ENCODE data around the gene XKR7.

XKR7 gene

GRCh38 chr20:31979713-31980426 is 11.9 kb downstream of the XKR7 start:
- Mint-ChIP-seq H3K9me3 (no peaks in the 10 kb centered on the region), H3K27me3 (peaks cover 21% of the 10 kb centered on the region), H3K4me3 (no peak overlapping the region), H3K4me1 (ENCODE audit: low read depth) (no peaks in the 10 kb centered on the region), H3K27ac (no peak overlapping the region), H3K36me3 (ENCODE audit: low read depth) (no peaks in the 10 kb centered on the region)

- Mint-ChIP-seq H3K4me3 (no peak overlapping the region), H3K27ac (no peak overlapping the region), H3K9me3 (no peaks in the 10 kb centered on the region), H3K4me1 (ENCODE audit: low read depth) (no peaks in the 10 kb centered on the region), H3K27me3 (peaks cover 14% of the 10 kb centered on the region), H3K36me3 (ENCODE audit: low read depth) (no peaks in the 10 kb centered on the region)
Measured at GRCh38 chr20:31981784-31982183, 13.8 kb downstream of the XKR7 start.

- Mint-ChIP-seq H3K36me3 (ENCODE audit: low read depth) (no peaks in the 10 kb centered on the region), H3K27ac (no peak overlapping the region), H3K27me3 (peaks cover 9% of the 10 kb centered on the region), H3K4me1 (ENCODE audit: low read depth) (peaks cover 5% of the 10 kb centered on the region), H3K9me3 (no peaks in the 10 kb centered on the region), H3K4me3 (no peak overlapping the region)
Measured at GRCh38 chr20:31984981-31985471, 17.1 kb downstream of the XKR7 start.

- H3K27ac Mint-ChIP-seq: no peak overlapping the region
- H3K9me3 Mint-ChIP-seq: no peaks in the 10 kb centered on the region
- H3K36me3 Mint-ChIP-seq (ENCODE audit: low read depth): no peaks in the 10 kb centered on the region
- no peak overlapping the region for H3K4me3 Mint-ChIP-seq
- peaks cover 5% of the 10 kb centered on the region for H3K4me1 Mint-ChIP-seq (ENCODE audit: low read depth)
- H3K27me3 Mint-ChIP-seq: peaks cover 5% of the 10 kb centered on the region
Measured at GRCh38 chr20:31987744-31988143, 19.8 kb downstream of the XKR7 start.

DNA sequence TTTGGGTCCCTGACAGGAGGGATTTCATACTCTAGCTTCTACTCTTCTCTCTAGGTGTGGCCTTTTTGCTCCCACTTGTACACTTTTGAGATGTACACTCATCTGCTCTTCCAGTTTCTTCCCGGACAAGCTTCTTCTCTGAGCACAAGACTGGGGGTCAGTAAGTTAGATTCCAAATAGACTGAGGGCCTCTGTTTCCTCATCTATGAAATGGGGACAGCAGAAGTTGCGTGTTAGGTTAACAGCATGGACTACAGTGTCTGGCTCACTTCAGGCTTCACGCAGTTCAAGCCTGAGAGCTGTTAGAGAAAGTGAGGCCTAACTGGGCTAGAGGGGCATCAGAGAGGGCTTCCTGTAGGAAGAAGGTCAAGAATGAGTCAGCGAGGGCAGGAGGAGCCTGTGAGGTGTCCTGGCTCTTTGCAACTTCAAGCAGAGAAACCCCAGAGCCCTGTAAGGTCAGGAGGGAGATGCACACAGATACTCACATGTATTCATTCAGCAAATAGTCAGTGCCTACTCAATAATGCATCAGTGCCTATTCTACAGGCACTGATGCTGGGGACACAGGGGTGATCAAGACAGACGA is 20.6 kb downstream of the XKR7 start:
- H3K4me3 Mint-ChIP-seq: no peak overlapping the region
- H3K27ac Mint-ChIP-seq: peak overlapping the region; percentile 38
- H3K27me3 Mint-ChIP-seq: peaks cover 6% of the 10 kb centered on the region
- peaks cover 5% of the 10 kb centered on the region for H3K4me1 Mint-ChIP-seq (ENCODE audit: low read depth)
- H3K9me3 Mint-ChIP-seq: no peaks in the 10 kb centered on the region
- no peaks in the 10 kb centered on the region for H3K36me3 Mint-ChIP-seq (ENCODE audit: low read depth)

DNA sequence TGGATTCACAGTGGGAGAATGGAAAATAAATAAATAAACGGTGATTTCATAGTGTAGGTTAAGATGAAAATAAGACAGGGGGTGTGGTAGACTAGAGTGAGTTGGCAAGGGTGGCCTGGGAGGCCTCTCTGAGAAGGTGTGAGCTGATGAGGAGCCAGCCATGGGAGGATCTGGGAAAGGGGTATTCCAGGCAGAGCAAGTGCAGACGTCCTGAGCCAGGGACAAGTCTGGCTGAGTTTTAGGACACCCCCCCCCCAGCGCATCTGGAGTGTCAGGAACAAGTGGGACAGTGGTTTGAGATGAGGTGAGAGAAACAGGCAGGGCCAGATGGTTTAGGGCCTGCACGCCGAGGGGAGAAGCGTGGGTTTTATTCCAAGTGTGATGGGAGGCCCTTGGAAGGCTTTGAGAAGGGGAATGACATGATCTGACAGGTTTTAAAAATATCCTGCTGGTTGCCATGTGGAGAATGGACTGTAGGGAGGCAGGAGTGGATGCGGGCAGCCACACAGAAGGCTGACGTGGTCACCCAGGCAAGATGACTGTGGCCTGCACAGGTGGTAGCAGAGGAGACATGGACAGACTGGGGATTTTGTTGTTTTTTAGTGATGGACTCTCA is 21.2 kb downstream of the XKR7 start:
- H3K36me3 Mint-ChIP-seq (ENCODE audit: low read depth): no peaks in the 10 kb centered on the region
- H3K27ac Mint-ChIP-seq: no peak overlapping the region
- no peaks in the 10 kb centered on the region for H3K9me3 Mint-ChIP-seq

DNA sequence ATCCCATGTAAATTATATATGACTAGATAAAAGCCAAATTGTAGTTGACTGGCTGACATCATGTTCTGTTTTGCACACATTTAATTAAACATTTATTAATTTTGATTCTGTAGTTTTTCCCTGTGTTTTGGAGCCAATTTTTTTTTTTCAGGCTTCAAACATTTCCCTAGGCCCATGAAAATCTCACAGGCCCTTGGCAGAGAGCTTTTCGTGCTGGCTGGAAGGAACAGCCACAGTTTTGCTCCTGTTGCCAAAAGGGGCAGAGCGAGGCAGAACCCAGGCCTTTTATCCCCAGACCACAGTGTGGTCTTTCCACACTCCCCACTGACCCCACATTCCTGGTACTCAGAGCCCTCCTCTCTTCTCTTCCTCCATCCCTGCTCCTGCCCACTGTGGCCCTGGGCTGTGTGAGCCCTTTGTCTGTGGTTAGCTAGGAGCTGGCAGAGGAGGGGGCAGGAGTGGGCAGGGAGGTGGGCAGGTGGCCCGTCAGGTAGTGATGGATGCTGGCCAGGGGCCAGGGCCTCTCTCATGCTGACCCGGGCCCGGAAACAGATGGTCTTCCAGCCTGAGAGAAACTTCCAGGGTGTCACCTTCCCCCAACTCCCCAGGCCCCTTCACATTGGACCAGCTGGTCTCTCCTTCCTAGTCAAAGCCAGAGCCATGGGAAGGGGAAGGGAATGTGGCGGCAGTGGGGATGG is 22.8 kb downstream of the XKR7 start:
- Mint-ChIP-seq H3K4me1 (ENCODE audit: low read depth) (peaks cover 5% of the 10 kb centered on the region), H3K9me3 (no peaks in the 10 kb centered on the region), H3K36me3 (ENCODE audit: low read depth) (no peaks in the 10 kb centered on the region), H3K4me3 (no peak overlapping the region), H3K27me3 (peaks cover 15% of the 10 kb centered on the region), H3K27ac (no peak overlapping the region)

More for the DNA sequence above, 21.2 kb downstream of the XKR7 start:
- Mint-ChIP-seq H3K27me3 (peaks cover 12% of the 10 kb centered on the region), H3K4me3 (no peak overlapping the region), H3K4me1 (ENCODE audit: low read depth) (peaks cover 5% of the 10 kb centered on the region)

DNA sequence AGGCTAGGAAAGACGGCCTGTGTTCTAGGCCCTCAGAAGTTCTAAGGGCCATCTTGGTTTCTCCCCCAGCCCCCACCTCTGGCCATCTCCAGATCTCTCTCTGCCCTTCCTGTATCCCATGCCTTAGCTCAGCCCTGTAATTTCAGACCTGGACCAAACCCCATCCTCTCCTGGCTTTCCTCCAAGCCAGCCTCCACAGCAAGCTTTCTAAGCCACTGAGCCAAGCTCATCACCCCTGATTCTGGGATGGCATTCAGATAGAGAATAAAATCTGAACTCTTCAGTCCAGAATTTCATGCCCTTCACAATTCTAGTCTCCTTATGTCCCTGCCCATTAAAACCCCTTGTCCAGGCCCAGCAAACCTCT is 23.4 kb downstream of the XKR7 start:
- Mint-ChIP-seq H3K27ac (peak overlapping the region; percentile 46), H3K27me3 (peaks cover 15% of the 10 kb centered on the region), H3K9me3 (no peaks in the 10 kb centered on the region), H3K4me1 (ENCODE audit: low read depth) (peaks cover 5% of the 10 kb centered on the region), H3K36me3 (ENCODE audit: low read depth) (no peaks in the 10 kb centered on the region), H3K4me3 (no peak overlapping the region)

DNA sequence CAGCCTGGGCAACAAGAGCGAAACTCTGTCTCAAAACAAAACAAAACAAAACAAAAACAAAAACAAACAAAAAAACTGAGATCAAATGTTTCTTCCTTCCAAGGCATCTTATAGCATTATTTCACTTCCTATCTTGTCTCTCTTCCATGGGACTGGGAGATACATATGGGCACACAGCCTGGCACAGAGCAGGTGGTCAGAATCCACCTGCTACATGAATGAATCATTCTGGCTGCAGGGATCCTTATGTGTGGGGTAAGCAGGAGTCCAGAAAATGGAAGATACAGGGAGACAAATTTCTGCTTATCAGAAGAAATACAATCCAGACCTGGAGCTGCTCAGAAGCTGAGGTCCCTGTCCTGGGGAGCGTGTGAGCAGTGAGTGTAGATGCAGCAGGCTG is 24.1 kb downstream of the XKR7 start:
- no peak overlapping the region for H3K27ac Mint-ChIP-seq
- H3K36me3 Mint-ChIP-seq (ENCODE audit: low read depth): no peaks in the 10 kb centered on the region
- H3K4me1 Mint-ChIP-seq (ENCODE audit: low read depth): peaks cover 5% of the 10 kb centered on the region
- no peak overlapping the region for H3K4me3 Mint-ChIP-seq
- no peaks in the 10 kb centered on the region for H3K9me3 Mint-ChIP-seq
- peaks cover 21% of the 10 kb centered on the region for H3K27me3 Mint-ChIP-seq

- H3K9me3 Mint-ChIP-seq: no peaks in the 10 kb centered on the region
- H3K36me3 Mint-ChIP-seq (ENCODE audit: low read depth): no peaks in the 10 kb centered on the region
- no peaks in the 10 kb centered on the region for H3K4me1 Mint-ChIP-seq (ENCODE audit: low read depth)
- H3K27me3 Mint-ChIP-seq: peaks cover 21% of the 10 kb centered on the region
- no peak overlapping the region for H3K27ac Mint-ChIP-seq
- no peak overlapping the region for H3K4me3 Mint-ChIP-seq
Measured at GRCh38 chr20:31996996-31997395, 29.0 kb downstream of the XKR7 start.

DNA sequence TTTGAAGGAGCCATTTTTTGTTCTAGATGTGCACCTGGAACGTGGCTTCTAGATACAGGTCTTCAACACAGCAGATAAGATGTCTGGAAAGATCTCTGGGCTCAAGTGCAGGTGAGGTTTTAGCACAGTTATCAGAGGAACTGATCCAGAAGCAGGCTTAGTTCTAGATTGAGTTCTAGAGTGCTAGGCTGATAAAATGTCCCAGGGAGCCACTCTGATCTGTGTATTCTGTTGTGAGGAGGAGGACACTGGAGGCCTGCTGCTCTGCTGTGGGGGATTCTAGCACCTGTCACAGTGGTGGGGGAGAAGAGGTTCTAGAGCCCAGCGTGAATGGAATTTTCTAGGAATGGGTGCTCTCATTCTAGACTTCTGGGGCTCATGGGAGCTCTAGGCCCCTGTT is 30.3 kb downstream of the XKR7 start:
- no peak overlapping the region for H3K4me3 Mint-ChIP-seq
- no peaks in the 10 kb centered on the region for H3K36me3 Mint-ChIP-seq (ENCODE audit: low read depth)
- peaks cover 17% of the 10 kb centered on the region for H3K27me3 Mint-ChIP-seq
- H3K4me1 Mint-ChIP-seq (ENCODE audit: low read depth): no peaks in the 10 kb centered on the region
- no peak overlapping the region for H3K27ac Mint-ChIP-seq
- no peaks in the 10 kb centered on the region for H3K9me3 Mint-ChIP-seq

- H3K27ac Mint-ChIP-seq: no peak overlapping the region
- H3K9me3 Mint-ChIP-seq: no peaks in the 10 kb centered on the region
- H3K4me3 Mint-ChIP-seq: no peak overlapping the region
- H3K27me3 Mint-ChIP-seq: peaks cover 3% of the 10 kb centered on the region
- no peaks in the 10 kb centered on the region for H3K4me1 Mint-ChIP-seq (ENCODE audit: low read depth)
- H3K36me3 Mint-ChIP-seq (ENCODE audit: low read depth): no peaks in the 10 kb centered on the region
Measured at GRCh38 chr20:32003325-32003724, 35.4 kb downstream of the XKR7 start.

DNA sequence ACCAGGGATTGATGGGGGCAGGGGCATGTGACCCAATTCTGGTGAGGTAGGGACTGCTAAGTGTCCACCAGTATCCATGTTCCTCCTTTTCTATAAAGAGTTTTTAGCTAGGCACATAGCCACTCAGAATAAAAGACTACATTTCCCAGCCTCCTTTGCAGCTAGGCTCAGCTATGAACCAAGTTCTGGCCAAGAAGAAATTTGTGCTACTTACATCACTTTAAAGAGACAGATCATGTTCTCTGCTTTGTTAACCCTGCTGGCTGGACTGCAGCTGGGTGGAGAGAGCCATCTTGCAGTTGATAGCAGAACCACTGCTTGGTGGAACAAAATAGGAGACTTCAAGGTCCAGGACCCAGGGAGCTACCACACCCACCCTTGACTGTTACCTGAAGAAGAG is 37.0 kb downstream of the XKR7 start:
- Mint-ChIP-seq H3K4me3 (no peak overlapping the region), H3K36me3 (ENCODE audit: low read depth) (no peaks in the 10 kb centered on the region), H3K9me3 (no peaks in the 10 kb centered on the region), H3K4me1 (ENCODE audit: low read depth) (no peaks in the 10 kb centered on the region), H3K27me3 (peaks cover 4% of the 10 kb centered on the region), H3K27ac (no peak overlapping the region)

DNA sequence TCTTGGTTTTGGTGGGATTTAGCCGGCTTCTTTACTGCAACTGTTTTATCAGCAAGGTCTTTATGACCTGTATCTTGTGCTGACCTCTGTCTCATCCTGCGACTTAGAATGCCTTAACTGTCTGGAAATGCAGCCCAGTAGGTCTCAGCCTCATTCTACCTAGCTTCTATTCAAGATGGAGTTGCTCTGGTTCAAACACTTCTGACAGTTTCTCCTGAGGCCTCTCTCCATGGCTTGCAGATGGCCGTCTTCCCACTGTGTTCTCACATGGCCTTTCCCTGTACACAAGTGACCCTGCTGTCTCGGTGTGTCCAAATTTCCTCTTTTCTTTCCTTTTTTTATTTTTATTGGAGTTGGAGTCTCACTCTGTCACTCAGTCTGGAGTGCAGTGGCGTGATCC is 38.1 kb downstream of the XKR7 start:
- Mint-ChIP-seq H3K27me3 (peaks cover 4% of the 10 kb centered on the region), H3K4me3 (no peak overlapping the region), H3K9me3 (no peaks in the 10 kb centered on the region), H3K36me3 (ENCODE audit: low read depth) (no peaks in the 10 kb centered on the region), H3K4me1 (ENCODE audit: low read depth) (no peaks in the 10 kb centered on the region), H3K27ac (no peak overlapping the region)

Measured in stimulated activated naive CD8-positive, alpha-beta T cell treated with anti-CD3 and anti-CD28 coated beads, Interleukin-15, Interleukin-2, amounts not matched to agents 100 ng/mL and 50 ng/mL, for 24 hours (primary cell).